Measurements from ENCODE around the gene RALA. TPM values are rescaled to one million over a fixed set of nuclear protein-coding genes. Genes with fewer than 3 reads are reported as not detected.

RALA gene
- total RNA-seq, 4 donors from 2014 or later = 20.5 to 31.0 (median 26.3) TPM

- Histone ChIP-seq H3K4me1 (peaks cover 0 to 30% (median 1%) of the 10 kb centered on the region in 4 donors), H3K4me3 (peak overlapping the region; percentile 80 to 97 (median 89)), H3K36me3 (peaks cover 0 to 4% (median 0%) of the 10 kb centered on the region in 3 donors), H3K27me3 (no peaks in the 10 kb centered on the region), H3K27ac (peak overlapping the region in 3 of 4 donors; percentile 84 to 98 (median 90)), H3K9me3 (no peaks in the 10 kb centered on the region)
- no peak for DNase-seq
- TF ChIP-seq, protein P1, sequence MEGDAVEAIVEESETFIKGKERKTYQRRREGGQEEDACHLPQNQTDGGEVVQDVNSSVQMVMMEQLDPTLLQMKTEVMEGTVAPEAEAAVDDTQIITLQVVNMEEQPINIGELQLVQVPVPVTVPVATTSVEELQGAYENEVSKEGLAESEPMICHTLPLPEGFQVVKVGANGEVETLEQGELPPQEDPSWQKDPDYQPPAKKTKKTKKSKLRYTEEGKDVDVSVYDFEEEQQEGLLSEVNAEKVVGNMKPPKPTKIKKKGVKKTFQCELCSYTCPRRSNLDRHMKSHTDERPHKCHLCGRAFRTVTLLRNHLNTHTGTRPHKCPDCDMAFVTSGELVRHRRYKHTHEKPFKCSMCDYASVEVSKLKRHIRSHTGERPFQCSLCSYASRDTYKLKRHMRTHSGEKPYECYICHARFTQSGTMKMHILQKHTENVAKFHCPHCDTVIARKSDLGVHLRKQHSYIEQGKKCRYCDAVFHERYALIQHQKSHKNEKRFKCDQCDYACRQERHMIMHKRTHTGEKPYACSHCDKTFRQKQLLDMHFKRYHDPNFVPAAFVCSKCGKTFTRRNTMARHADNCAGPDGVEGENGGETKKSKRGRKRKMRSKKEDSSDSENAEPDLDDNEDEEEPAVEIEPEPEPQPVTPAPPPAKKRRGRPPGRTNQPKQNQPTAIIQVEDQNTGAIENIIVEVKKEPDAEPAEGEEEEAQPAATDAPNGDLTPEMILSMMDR (IDR thresholded peaks at IDR 0.05) = no peak
- no peak for TF ChIP-seq POLR2A (IDR thresholded peaks at IDR 0.05)
Measured at GRCh38 chr7:39624442-39624807, 1.1 kb downstream of the RALA start.

DNA sequence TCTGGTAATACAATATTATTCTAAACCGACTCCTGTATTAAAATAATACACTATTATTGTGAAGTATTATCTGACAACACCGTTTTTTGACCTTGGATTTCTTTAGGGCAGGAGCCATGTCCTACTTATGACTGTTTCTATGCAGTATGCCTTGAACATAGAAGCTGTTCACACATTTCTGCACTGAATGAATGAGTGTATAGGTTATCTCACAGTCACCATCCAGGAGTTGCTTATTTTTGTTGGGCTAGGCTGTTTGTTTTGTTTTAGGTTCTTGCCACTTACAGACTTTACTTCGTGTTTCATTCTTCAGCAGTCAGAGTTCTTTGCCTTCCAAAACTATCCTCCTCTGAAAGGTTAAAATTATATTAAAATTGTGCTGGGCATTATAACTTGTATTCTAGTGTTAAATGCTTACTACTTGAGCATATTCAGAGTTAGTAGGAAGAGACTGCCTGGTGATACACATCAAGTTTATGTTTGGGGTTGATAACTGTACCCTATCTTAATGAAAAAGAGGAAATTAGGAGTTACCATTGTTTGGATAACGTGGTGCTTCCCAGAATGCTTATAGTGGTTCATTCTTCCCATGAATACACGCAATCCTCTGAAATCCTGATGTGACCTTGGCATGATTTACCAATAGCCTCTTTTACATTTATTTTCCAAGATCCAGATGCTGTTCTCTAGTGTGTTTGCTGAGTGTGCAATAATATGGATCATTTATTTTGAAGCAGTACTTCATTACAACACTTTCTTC is 1.7 kb downstream of the RALA start:
- Histone ChIP-seq H3K27ac (no peak overlapping the region), H3K36me3 (peaks cover 0 to 11% (median 0%) of the 10 kb centered on the region in 3 donors), H3K27me3 (no peaks in the 10 kb centered on the region), H3K4me3 (peak overlapping the region in 2 of 4 donors; percentile 85 to 97), H3K4me1 (peaks cover 0 to 30% (median 1%) of the 10 kb centered on the region in 4 donors), H3K9me3 (no peaks in the 10 kb centered on the region)
- no peak for DNase-seq
- no peak for TF ChIP-seq POLR2A (IDR thresholded peaks at IDR 0.05)
- TF ChIP-seq, protein P1 (IDR thresholded peaks at IDR 0.05) = no peak

GRCh38 chr7:39631736-39632308 is 8.4 kb downstream of the RALA start:
- Histone ChIP-seq H3K4me1 (peaks cover 0 to 19% (median 0%) of the 10 kb centered on the region in 4 donors), H3K36me3 (peaks cover 0 to 12% (median 0%) of the 10 kb centered on the region in 3 donors), H3K9me3 (no peaks in the 10 kb centered on the region), H3K4me3 (no peak overlapping the region), H3K27me3 (no peaks in the 10 kb centered on the region), H3K27ac (no peak overlapping the region)
- DNase-seq = no peak
- no peak for TF ChIP-seq POLR2A (IDR thresholded peaks at IDR 0.05)
- TF ChIP-seq, protein P1 (IDR thresholded peaks at IDR 0.05) = no peak

DNA sequence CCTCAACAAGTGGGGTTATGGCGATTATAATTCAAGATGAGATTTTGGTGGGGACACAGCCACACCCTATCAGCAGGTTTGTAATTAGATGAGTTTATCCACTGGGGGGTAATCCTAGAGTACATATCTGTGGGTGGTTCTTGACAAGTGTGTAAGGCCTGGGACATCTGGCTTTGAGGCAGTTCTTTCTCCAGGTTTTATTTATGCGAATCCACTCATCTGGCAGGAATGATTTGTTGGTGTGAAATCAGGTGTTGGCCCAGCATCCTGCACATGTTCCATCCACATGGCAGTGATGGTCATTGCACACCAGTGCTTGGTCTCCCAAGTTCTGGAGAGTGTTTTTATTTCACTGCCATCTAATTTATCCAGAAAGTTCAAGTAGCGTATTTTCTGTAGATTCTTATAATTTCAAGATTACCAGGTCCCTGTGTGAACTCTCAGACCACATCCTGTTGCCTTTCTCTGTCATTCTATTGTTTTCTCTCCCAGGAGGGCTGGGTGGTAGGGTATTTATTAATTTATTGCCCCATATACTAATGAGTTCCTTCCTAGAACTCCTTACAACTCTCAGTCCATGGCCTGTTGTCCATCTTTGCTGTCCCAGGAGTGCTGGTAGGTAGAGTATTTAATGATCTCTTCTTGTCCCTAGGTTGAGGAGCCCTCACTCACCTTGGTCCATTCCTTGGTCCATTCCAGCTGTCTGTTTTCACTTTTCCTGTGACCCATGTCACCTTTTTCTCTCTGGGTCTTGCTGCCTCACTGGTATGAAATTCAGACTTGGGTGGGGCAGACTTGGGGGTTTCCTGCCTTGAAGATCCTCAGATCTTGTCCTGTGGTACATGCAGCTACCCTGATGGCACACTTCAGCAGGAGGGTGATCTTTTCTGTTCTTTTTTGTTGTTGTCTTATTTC is 10.4 kb downstream of the RALA start:
- DNase-seq = no peak
- TF ChIP-seq, protein P1 (IDR thresholded peaks at IDR 0.05) = no peak
- no peak for TF ChIP-seq POLR2A (IDR thresholded peaks at IDR 0.05)
- Histone ChIP-seq H3K4me1 (peaks cover 0 to 10% (median 0%) of the 10 kb centered on the region in 4 donors), H3K9me3 (no peaks in the 10 kb centered on the region), H3K36me3 (peaks cover 0 to 12% (median 0%) of the 10 kb centered on the region in 3 donors), H3K27me3 (no peaks in the 10 kb centered on the region), H3K27ac (no peak overlapping the region), H3K4me3 (no peak overlapping the region)

GRCh38 chr7:39634478-39634805 is 11.1 kb downstream of the RALA start:
- no peak for DNase-seq
- peaks cover 0 to 10% (median 0%) of the 10 kb centered on the region in 4 donors for H3K4me1 ChIP-seq
- no peak for TF ChIP-seq POLR2A (IDR thresholded peaks at IDR 0.05)
- TF ChIP-seq, protein P1 (IDR thresholded peaks at IDR 0.05) = no peak

More at GRCh38 chr7:39634478-39634805, 11.1 kb downstream of the RALA start:
- no peak overlapping the region for H3K27ac ChIP-seq
- no peak overlapping the region for H3K4me3 ChIP-seq
- no peaks in the 10 kb centered on the region for H3K27me3 ChIP-seq
- peaks cover 0 to 8% (median 0%) of the 10 kb centered on the region in 3 donors for H3K36me3 ChIP-seq
- H3K9me3 ChIP-seq = no peaks in the 10 kb centered on the region

Data from Peyer's patch (tissue), 4 donors.